ENCODE data around the gene NLGN3. TPM values are rescaled to one million over a fixed set of nuclear protein-coding genes. Genes with fewer than 3 reads are reported as not detected.

Gene NLGN3
- total RNA-seq, 1 donor from 2014 or later: 1.7 TPM

DNA sequence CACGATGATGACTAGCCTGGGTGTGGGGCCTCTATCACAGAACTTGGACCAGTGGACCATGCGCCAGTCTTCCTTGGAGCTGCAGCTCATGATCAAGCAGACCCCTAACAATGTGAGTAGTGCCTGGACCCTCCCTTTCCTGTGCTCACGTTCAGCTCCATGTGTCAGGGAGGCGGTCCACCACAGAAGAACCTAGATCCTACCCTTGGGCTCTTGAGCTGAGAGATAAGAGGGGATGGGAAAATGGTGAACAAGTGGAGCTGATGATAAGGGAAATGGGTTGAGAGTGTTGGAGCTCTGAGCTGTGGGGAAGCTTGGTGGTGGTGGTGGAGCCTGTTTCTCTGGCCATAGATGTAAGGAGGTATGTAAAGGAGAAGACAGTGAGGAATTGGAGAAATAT, 13.1 kb upstream of the NLGN3 start:
- Mint-ChIP-seq H3K27ac (ENCODE audit: unreplicated experiment) (no peak overlapping the region), H3K36me3 (ENCODE audit: low read depth, unreplicated experiment) (peaks cover 60% of the 10 kb centered on the region), H3K27me3 (ENCODE audit: unreplicated experiment) (peaks cover 10% of the 10 kb centered on the region), H3K9me3 (ENCODE audit: unreplicated experiment) (no peaks in the 10 kb centered on the region), H3K4me3 (ENCODE audit: unreplicated experiment) (no peak overlapping the region), H3K4me1 (ENCODE audit: unreplicated experiment) (peaks cover 16% of the 10 kb centered on the region)
- TF ChIP-seq, protein P1, sequence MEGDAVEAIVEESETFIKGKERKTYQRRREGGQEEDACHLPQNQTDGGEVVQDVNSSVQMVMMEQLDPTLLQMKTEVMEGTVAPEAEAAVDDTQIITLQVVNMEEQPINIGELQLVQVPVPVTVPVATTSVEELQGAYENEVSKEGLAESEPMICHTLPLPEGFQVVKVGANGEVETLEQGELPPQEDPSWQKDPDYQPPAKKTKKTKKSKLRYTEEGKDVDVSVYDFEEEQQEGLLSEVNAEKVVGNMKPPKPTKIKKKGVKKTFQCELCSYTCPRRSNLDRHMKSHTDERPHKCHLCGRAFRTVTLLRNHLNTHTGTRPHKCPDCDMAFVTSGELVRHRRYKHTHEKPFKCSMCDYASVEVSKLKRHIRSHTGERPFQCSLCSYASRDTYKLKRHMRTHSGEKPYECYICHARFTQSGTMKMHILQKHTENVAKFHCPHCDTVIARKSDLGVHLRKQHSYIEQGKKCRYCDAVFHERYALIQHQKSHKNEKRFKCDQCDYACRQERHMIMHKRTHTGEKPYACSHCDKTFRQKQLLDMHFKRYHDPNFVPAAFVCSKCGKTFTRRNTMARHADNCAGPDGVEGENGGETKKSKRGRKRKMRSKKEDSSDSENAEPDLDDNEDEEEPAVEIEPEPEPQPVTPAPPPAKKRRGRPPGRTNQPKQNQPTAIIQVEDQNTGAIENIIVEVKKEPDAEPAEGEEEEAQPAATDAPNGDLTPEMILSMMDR (IDR thresholded peaks at IDR 0.05; ENCODE audit: unreplicated experiment): no peak
- DNase-seq (ENCODE audit: low spot score): no peak

DNA sequence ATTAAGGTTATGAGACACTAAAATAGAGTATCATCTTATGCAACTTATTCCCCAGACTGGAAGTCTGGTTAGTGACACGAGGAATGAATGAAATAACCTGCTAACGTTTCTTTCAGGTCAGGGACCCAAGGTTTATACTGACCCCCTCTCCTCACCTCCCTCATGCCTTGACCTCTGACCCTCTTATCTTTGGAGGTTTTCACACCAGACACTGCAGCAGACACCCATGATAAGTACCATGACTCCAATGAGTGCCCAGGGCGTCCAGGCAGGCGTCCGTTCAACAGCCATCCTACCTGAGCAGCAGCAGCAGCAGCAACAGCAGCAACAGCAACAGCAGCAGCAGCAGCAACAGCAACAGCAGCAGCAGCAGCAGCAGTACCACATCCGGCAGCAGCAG, 4.2 kb upstream of the NLGN3 start:
- peaks cover 4% of the 10 kb centered on the region for H3K27me3 Mint-ChIP-seq (ENCODE audit: unreplicated experiment)
- TF ChIP-seq, protein P1 (IDR thresholded peaks at IDR 0.05; ENCODE audit: unreplicated experiment): no peak
- H3K4me3 Mint-ChIP-seq (ENCODE audit: unreplicated experiment): no peak overlapping the region
- peaks cover 5% of the 10 kb centered on the region for H3K4me1 Mint-ChIP-seq (ENCODE audit: unreplicated experiment)
- H3K27ac Mint-ChIP-seq (ENCODE audit: unreplicated experiment): no peak overlapping the region
- DNase-seq (ENCODE audit: low spot score): no peak
- peaks cover 24% of the 10 kb centered on the region for H3K36me3 Mint-ChIP-seq (ENCODE audit: low read depth, unreplicated experiment)
- H3K9me3 Mint-ChIP-seq (ENCODE audit: unreplicated experiment): no peaks in the 10 kb centered on the region

- Mint-ChIP-seq H3K27ac (ENCODE audit: unreplicated experiment) (no peak overlapping the region), H3K4me1 (ENCODE audit: unreplicated experiment) (peaks cover 12% of the 10 kb centered on the region), H3K36me3 (ENCODE audit: low read depth, unreplicated experiment) (peaks cover 12% of the 10 kb centered on the region), H3K4me3 (ENCODE audit: unreplicated experiment) (no peak overlapping the region), H3K27me3 (ENCODE audit: unreplicated experiment) (peaks cover 8% of the 10 kb centered on the region), H3K9me3 (ENCODE audit: unreplicated experiment) (no peaks in the 10 kb centered on the region)
- TF ChIP-seq, protein P1 (IDR thresholded peaks at IDR 0.05; ENCODE audit: unreplicated experiment): no peak
- no peak for DNase-seq (ENCODE audit: low spot score)
Observed at GRCh38 chrX:71143508-71143907, 1.1 kb upstream of the NLGN3 start.

DNA sequence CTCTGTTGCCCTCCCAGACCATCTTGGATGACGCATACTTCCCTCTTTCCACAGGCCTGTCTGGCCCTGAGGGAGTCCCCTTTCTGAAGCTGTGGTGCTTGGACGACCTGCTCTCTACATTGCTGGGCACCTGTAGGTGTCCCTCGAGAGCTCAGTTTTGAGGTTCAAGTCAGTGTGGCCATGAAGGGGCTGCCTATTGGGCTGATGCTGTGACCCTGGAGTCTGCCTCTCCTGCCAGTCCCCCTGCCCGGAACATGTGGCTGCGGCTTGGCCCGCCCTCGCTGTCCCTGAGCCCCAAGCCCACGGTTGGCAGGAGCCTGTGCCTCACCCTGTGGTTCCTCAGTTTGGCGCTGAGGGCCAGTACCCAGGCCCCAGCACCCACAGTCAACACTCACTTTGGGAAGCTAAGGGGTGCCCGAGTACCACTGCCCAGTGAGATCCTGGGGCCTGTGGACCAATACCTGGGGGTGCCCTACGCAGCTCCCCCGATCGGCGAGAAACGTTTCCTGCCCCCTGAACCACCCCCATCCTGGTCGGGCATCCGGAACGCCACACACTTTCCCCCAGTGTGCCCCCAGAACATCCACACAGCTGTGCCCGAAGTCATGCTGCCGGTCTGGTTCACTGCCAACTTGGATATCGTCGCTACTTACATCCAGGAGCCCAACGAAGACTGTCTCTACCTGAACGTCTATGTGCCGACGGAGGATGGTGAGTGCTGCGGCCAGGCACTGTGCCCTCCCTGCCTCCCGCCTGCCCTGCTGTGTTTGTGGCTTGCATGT, 3.0 kb downstream of the NLGN3 start:
- Mint-ChIP-seq H3K4me1 (ENCODE audit: unreplicated experiment) (peaks cover 16% of the 10 kb centered on the region), H3K27ac (ENCODE audit: unreplicated experiment) (no peak overlapping the region), H3K4me3 (ENCODE audit: unreplicated experiment) (no peak overlapping the region), H3K36me3 (ENCODE audit: low read depth, unreplicated experiment) (no peaks in the 10 kb centered on the region), H3K27me3 (ENCODE audit: unreplicated experiment) (peaks cover 10% of the 10 kb centered on the region), H3K9me3 (ENCODE audit: unreplicated experiment) (no peaks in the 10 kb centered on the region)
- no peak for DNase-seq (ENCODE audit: low spot score)
- TF ChIP-seq, protein P1 (IDR thresholded peaks at IDR 0.05; ENCODE audit: unreplicated experiment): no peak

- Mint-ChIP-seq H3K4me1 (ENCODE audit: unreplicated experiment) (peaks cover 16% of the 10 kb centered on the region), H3K27ac (ENCODE audit: unreplicated experiment) (no peak overlapping the region), H3K4me3 (ENCODE audit: unreplicated experiment) (no peak overlapping the region), H3K9me3 (ENCODE audit: unreplicated experiment) (no peaks in the 10 kb centered on the region), H3K27me3 (ENCODE audit: unreplicated experiment) (peaks cover 10% of the 10 kb centered on the region), H3K36me3 (ENCODE audit: low read depth, unreplicated experiment) (no peaks in the 10 kb centered on the region)
- TF ChIP-seq, protein P1 (IDR thresholded peaks at IDR 0.05; ENCODE audit: unreplicated experiment): no peak
- no peak for DNase-seq (ENCODE audit: low spot score)
Observed at GRCh38 chrX:71148278-71148663, 3.6 kb downstream of the NLGN3 start.
